Measurements from ENCODE around the gene SF3B2.
A peak's percentile ranks its signal among the peaks of the same experiment; 100 is the strongest.
"Not testable (repeated sequence)": the region's sequence is repeated elsewhere in the genome, so short reads cannot be mapped to it uniquely, and the experiment has no call there.

Gene SF3B2

DNA sequence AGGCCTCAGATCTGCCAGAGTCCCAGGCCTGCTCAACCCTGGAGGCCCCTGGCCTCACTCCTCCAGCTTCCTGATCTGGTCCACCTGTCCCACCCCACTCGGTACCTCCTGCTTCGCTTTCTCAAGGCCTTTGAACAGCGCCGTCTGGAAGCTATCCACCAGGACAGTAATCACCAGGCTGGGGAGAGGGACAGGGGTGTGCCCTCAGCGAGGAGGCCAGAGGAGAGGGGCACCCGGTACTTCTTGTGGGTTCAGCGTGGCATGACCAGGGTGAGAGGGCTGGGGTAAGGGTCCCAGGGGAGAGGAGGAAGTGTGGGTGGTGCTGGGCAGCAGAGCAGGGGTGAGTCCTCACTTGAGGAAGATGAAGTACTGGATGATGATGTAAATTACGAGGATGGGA is 32.0 kb upstream of the SF3B2 start:
- no peak for DNase-seq

DNA sequence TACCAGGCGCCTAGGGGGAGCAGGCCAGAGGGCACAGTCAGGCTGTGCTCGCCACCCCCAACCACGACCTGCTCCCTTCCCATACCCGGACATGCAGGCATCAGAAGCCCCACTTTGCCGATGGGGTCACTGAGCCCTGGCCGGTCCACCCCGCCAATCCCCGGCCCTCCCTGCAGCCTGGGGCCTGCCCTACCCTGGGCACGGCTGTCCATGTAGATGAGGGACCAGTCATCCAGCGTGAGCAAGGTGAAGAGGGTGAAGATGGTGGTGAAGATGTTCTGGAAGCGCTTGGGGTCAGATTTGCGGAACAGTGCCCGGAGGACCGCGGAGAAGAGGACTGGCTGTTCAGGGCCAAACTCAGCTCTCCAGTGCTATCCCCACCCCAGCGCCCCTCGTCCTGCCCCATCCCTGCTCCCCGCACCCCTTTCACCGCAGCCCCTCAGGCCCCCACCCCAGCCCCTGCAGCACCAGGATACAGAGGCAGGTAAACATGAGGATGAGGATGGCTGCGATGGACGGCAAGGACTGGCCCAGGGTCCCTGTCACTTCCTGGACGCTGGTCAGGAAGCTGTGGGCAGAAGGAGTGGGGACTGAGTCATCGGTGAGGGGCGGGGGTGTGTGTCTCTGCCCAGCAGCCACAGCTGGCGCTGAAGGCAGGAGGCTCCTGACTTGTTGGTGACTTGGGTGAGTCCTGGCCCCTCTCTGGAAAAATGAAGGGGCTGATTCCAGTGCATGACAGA is 31.4 kb upstream of the SF3B2 start:
- DNase-seq = peak; percentile 57

DNA sequence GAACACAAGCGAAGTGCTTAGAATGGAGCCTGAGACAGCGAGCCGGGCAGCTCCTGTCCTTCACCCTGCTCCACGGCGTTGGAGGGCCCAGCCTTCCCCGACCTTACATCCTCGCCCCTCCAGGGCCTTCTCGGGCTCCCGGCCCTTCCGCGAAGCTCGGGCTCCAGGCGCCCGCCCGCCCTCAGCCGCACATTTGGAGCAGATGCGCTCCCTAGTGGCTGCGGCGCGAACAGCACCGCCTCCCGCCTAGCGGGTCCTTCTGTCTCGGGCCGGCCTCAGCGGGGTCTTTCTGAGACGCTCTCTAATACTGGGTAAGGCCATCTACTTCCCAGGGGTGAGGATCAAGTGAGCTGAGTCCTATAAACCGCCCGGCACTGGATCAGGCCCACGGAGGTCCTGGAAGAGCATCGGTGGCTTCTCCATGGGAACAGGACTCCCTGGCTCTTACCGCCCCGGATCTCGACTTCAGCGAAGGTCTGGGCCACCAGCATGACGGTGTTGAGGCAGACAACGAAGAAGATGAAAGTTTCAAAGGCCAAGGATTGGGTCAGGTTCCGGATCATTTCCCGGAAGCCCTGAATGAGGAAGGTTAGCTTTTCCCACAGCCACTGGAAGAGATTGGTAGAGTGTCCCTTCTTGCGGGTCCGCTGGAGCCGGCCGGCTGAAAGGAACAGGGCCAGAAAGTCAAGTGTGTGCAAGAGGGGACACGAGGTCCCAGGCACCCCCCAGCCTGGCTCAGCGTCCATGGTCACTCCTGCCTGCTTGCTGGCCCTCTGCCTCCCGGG is 29.6 kb upstream of the SF3B2 start:
- DNase-seq = peak; percentile 58

DNA sequence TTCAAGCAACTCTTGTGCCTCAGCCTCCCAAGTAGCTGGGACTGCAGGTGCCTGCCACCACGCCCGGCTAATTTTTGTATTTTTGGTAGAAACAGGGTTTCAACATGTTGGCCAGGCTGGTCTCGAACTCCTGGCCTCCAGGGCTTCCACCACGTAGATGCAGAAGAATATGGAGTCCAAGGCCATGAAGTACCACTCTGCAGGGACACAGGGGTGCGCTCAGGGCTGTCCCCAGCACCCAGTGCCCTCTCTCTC is 29.1 kb upstream of the SF3B2 start:
- not testable (repeated sequence) for DNase-seq

DNA sequence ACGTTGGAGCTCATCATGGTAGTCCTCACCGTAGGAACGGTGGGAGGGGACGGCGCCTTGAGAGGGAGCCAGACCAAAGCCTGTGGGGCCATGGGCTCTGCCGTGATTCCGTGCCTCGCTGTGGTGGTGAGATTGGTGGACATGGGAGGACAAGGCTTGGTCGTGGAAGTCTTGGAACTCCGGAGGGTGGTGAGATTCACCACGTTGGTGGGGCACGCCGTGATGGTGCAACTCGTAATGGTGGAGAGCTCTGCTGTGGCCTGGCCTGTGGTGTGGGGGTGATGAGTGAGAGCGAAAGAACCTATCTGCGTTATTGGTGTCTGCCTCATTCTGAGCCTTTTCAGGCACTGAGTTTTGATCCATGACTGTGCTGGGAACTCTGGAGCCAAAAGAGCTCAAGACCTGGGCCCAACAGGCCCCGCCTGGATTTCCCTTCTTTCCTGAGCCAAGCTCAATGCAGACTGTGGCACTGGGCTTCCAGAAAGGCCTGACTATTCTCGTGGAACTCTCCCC is 26.1 kb upstream of the SF3B2 start, which contains the start of gene CATSPER1:
Gene CATSPER1 (minus strand): TSS at position 463 of the 513 bp plus-strand sequence. CDS start 100 bp downstream, at position 363.
- no peak for DNase-seq

DNA sequence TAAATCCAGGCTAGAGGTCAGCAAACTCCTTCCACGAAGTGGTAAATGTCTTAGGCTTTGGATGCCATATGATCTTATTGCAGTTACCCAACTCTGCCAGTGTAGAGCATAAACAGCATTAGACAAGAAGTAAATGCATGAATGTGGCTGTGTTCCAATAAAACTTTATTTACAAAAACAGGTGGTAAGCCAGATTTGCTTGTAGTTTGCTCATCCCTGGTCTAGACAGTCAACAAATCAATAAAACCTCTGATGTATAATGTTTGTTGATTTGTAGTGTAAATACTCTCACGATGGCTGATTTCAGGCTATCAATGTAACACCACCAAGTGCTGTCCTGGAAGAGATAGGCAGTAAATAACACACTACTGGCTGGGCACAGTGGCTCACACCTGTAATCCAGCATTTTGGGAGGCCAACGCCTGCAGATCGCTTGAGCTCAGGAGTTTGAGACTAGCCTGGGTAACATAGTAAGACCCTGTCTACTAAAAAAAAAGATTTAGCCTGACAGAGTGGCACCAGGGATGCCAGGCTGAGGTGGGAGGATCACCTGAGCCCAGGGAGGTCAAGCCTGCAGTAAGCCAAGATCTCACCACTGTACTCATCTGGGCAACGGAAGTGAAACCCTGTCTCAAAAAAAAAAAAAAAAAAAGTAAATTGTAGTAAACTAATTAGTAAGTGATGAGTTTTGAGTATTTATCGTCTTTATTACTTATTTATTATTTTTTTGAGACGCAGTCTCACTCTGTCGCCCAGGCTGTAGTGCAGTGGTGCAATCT is 19.0 kb upstream of the SF3B2 start:
- no peak for DNase-seq

DNA sequence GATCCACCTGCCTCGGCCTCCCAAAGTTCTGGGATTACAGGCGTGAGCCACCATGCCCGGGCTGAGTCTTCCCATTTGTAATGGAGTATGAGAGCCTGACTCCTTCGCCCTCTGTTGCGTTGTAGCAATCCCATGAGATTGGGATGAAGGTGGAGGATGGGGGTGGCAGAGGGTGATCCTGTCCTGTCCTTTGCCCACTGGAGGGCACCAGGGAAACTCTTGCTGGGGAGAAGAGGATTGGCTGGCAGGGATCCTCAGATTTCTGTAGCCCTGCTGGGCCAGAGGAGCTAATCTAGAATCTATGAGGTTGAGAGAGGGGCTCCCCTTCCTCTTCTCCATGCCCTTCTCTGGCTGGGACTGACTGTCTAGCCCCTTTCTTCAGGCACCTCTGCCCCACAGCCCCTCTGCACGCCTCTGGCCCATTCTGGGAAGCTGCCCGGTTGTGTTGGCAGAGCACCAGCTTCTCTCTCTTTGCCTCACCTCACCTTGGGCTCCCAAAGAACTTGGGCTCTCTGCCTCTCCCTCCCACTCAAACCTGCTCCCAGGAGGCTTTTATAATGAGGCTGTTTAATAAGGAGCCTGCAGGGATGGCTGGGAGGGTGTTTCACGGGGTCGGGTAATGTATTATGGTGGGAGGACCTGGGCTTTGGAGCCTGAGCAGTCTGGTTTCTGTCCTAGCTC is 16.4 kb upstream of the SF3B2 start:
- no peak for DNase-seq

DNA sequence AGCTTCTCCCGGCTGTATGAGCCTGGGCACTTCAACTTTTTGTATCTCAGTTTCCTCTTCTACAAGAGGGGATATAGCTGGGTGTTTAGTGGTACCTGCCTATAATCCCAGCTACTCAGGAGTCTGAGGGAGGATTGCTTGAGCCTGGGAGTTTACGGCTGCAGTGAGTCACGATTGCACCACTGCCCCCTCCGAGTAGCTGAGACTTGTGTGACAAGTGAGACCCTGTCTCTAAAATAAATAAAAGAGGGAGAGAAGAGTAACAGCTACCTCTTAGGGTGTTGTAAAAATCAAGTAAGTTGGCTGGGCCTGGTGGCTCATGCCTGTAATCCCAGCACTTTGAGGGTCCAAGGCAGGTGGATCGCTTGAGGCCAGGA is 15.8 kb upstream of the SF3B2 start:
- DNase-seq = no peak

DNA sequence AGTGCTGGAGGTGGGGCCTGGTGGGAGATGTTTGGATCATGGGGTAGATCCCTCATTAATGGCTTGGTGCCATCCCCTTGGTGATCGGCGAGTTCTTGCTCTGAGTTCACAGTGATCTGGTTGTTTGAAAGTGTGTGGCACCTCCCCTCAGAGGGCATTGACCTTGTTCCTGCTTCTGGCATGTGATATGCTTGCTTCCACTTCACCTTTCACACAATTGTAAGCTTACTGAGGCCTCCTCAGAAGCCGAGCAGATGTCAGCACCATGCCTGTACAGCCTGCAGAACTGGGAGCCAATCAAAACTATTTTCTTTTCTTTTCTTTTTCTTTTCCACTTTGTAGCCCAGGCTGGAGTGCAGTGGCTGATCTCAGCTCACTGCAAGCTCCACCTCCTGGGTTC is 14.8 kb upstream of the SF3B2 start:
- DNase-seq = no peak

DNA sequence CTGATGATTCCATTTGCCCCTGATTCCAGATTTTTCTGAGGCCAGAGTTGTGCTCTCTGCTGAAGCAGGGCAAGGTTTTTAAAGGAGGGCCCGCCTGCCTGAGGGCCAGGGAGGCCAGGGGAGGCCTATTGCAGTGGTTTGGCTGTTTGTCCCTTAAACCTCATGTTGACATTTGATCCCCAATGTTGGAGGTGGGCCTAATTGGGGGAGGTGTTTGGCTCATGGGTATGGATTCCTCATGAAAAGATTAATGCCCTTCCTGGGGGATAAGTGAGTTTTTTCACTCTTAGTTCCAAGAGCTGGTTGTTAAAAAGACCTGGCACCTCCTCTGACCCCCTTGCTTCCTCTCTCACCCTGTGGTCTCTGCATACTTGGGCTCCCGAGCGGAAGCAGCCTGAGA is 12.4 kb upstream of the SF3B2 start:
- DNase-seq = no peak

DNA sequence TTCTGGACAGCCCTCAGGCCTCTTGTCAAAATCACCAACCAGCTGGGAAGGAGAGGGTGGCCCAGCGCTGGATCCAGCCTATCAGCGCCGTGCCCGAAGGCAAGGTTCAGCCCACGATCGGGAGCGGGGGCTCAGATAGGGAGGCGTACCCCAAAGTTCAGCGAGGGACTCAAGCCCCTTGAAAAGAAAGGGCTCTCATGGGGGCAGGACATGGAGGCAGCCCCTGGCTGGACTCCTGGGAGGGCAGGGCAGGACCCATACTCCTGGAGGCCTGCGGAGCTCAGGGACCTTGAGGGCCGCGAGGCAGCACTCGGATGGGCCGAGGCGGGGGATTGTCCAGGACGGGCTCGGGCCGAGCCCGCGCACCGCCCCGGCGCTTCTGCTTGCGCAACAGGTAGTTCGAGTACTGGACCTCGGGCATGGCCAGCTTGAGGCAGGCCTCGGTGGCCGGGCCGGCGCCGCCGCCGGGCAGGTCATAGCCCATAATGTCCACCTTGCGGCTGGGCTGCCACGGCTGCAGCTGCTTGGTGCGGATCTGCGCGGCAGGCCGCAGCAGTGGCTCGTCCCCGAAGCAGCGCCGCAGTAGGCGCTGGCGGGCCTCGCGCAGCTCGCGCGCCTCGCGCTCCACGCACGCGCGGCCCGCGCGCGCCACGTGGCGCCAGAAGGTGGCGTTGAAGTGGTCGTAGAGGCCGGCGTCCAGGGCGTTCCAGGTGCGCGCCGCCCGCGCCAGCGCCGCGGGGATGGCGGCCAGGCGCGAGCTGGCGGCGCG is 9.8 kb upstream of the SF3B2 start:
- no peak for DNase-seq

DNA sequence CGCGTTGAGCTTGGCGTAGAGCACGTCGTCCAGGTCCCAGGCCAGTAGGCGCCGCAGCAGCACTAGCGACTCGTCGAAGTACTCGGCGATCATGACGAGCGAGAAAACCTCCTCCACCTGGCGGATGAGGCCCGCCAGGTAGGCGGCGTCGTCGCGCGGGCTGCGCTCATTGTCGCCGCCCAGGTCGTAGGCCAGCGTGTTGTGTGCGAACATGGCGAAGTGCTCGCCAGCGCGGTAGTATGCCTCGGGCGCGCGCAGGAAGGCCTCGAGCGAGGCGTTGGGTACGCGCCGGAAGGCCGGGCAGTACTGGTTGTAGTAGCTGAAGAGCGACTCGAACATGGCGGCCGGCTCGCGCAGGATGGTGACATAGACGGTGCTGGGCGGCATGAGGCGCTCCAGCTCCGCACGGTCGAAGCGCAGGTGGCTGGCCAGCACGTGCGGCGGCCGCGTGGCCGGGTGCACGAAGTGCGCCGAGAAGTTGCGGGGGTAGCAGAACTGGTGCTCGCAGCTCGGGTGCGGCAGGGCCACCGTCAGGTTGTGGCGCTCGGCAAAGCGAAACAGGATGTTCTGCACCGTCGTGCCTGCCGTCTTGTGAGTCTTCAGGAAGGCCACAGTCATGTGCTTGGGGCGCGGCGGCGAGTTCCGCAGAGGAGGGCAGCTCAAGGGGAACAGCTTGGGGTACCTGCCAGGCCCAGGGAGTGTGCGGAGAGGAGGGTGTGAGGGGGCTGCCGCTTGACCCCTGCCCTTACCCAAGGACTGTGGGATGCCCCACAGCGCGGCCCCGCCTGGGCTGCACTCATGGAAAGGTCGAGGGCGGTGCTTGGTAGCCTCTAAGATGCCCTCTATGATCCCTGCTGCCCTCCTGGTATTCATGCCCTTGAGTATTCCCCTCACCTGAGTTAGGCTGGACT is 8.9 kb upstream of the SF3B2 start:
- DNase-seq = no peak

DNA sequence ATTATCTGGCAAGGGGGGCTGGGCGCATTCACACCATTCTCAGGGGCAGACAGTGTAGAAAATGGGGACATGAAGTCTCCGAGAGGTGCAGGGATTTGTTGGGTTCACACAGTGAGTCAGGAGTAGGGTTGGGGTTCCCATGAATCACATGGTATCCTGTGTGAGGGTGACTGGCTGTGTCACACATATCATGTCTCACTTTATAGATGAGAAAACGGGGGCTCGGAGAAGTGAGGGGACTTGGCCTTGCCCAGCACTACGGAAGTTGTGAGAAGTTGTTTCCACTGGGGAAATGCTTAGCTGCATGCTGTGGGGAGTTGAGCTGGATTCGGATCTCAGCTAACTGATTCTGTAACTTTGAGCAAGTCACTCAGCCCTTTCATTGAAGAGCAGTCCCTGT is 7.4 kb upstream of the SF3B2 start:
- no peak for DNase-seq

DNA sequence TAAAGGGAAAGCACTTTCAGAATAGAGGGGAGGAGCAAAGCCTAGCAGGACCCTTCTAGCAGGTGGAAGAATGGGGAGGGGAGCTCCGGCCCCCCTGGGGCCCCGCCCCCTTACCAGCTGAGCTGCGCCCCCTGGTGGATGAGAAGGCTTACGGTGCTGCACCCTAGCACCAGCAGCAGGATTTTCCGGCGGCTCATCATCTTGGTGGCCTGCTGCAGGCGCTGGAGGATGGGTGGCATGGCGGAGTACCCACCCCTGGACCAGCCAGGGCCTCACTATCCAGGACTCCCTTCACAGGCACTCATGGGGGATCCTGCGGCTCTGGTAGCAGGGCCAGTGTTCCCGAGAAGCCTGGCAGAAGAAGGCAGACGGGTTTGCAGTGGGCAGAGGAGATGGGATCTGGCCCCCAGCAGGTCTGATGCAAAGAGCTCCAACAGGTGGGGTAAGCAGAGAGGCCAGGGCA is 7.0 kb upstream of the SF3B2 start:
- DNase-seq = peak; percentile 26

DNA sequence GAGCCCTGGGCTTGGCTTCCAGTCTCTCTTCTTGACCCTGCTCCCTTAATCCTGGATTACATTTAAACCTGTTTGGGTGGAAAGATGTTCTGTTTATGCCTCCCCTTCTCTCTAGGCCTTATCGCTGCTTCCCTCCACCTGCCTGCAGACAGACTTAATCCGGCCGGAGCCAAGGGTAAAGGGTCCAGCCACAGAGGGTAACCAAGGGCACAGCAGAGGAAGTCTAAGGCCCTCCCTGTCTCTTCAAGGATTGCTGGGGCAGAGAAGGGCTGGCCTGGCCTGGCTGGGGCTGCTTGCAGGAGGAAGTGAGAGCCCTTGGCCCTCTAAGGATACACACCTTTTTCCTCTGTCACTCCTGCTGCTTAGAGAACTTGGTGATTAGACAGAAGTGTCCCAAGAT is 5.3 kb upstream of the SF3B2 start:
- DNase-seq = no peak

DNA sequence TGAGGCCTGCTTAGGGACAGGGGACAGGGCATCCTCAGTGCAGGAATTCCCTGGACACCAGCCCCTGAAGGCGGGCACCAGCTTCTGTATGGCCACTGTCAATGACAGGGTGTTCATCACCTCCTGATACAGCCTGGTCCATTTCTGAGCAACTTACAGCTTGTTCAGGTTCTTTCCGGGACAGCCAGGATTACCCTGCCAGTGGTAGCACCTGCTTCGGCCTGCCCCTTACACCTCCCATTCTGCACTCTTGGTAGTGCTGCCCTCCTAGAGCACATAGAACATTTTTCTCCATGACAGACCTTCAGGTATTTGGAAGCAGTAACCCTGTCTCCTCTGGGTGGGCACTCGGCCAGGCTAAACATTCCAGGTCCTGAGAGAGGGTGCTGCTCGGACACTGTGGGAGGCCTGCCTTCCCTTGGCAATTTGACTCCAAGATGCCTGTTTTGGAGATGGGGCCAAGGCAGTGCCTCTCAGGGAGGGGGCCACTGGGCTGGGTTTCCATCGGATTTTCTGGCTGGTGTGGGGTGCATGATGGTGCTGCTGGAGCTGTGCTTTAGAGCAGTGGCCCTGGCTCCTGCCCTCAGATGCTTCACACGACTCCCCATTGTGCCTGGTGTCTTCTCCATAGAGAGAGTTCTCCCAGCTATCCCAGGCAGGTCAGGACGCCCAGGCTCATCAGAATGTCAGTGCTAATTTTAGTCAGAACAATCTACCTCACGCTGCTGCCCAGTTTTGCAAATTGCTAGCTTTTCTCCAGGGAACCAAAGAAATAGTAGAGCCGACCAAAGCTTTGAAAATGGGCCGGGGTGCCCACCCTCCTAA is 4.4 kb upstream of the SF3B2 start:
- DNase-seq = peak; percentile 22

DNA sequence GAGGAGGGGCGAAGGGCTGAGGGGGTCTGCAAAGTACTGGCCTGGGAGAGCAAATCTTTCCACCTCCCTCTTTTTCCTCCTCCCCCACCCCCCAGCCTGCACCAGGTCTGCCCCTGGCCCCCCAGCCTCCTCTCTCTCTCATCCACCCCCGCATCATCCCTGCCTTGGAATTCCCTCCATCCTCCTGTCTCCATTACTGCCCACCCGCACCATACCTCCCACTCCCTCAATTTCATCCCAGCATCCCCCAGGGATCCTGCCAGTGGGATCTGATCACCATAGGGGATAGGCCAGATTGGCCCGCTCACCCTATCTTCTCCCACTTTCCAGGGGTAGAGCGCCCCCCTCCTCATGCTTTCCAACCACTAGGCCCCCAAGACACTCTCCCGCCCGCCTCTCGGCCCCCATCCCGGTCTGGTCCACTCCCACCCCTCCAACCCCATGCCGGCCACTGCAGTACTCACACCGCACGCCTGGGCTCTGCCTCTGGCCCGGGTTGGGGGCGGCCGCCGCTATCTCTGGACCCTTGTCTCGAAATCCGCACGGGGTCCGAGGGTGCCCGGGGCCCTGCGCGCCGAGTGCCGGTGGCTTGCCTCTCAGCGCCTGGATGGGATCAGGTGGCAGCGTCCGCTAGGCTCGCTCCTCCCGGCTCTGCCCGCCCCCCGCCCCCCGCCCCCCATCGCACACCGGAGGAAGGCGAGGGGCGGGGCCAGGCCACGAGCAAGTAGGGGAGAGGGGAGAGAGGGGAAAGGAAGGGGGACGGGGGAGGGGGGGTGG is 3.4 kb upstream of the SF3B2 start, which contains the start of gene GAL3ST3:
Gene GAL3ST3 (minus strand): TSS at position 615 of the 777 bp plus-strand sequence. CDS start 3,746 bp downstream, outside the sequence.
- no peak for DNase-seq

DNA sequence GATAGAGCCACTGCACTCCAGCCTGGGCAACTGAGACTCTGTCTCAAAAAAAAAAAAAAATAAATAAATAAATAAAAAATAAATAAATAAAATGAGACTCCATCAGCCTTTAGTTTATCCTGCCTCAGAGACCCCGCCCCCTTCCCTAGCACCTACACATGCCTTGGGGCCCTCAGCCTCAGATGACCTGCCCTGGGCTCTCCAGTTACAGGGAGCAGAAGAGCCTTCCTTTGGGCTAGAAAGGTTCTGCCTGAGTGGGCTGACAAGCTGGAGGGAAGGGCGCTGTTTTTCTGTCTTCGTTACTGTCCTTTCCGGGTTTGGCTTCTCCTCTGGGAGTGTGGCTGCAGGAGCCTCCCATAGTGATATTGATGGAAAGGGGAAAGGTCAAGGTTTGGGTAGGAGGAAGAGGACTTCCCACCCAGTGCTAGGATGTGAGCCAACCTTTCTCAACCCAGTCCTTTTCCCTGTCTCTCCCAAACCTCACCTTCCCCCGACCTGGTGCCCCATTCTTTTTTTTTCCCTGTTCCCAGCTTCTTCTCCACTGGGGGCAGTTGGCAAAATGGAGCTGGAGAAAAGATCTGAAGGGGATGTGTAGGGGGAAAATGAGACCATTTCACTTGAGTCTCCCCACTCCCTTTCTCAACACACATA is 1.5 kb upstream of the SF3B2 start:
- DNase-seq = no peak

DNA sequence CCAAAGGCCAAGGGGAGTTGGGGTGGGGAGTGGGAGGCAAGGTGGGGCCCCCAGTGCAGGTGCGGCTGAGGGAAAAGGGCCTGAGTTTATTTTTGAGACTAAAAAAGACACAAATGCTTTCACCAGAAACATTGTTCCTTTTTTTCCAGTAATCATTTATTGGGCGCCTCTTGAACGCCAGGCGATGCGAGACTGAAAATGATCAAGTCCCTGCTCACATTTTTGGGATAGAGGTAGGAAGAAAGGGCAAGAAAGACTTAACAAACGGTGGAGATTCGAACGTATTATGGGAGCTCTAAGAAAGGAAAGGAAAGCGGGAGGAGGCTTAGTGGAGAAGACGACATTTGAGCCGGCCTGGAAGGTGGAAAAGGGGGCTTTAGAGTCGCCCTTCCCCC is 796 bp upstream of the SF3B2 start:
- no peak for DNase-seq
